Neural cell (in vitro differentiated cells): ENCODE data around the gene CHST13. TPM values are rescaled to one million over a fixed set of nuclear protein-coding genes. Genes with fewer than 3 reads are reported as not detected.

Experiments used
- H2AFZ ChIP-seq: fragments of 200-600, 300-800 bp; sonication (generic), shearing (Covaris generic); 2 replicates; pipeline ENCODE4 v1.6.0; 2014; ENCODE audit warnings: low read depth, mild to moderate bottlenecking, antibody characterized with exemption, low read length, moderate library complexity
- H3F3A ChIP-seq: fragments of 200-600 bp; shearing (Covaris generic); 2 replicates; pipeline ENCODE4 v1.6.1; 2016; ENCODE audit warnings: mild to moderate bottlenecking, moderate library complexity, mixed read lengths, antibody characterized with exemption, low read length; ENCODE audit not compliant: insufficient read depth, poor library complexity, severe bottlenecking
- H3K27ac ChIP-seq: fragments of 200-600, 300-800 bp; sonication (generic), shearing (Covaris generic); 2 replicates; pipeline ENCODE4 v1.5.1; 2014; ENCODE audit warnings: mild to moderate bottlenecking, low read length, moderate library complexity
- H3K27me3 ChIP-seq: fragments of 300-800, 200-600 bp; sonication (generic), shearing (Covaris generic); 2 replicates; pipeline ENCODE4 v1.6.0; 2014; ENCODE audit warnings: mild to moderate bottlenecking, low read depth, low read length, moderate library complexity; ENCODE audit not compliant: insufficient read depth
- H3K36me3 ChIP-seq: fragments of 300-800, 200-600 bp; sonication (generic), shearing (Covaris generic); 2 replicates; pipeline ENCODE4 v1.5.1; 2014; ENCODE audit warnings: mild to moderate bottlenecking, antibody characterized with exemption, low read length, moderate library complexity; ENCODE audit not compliant: insufficient read depth
- H3K4me2 ChIP-seq: fragments of 300-800, 200-600 bp; sonication (generic), shearing (Covaris generic); 2 replicates; pipeline ENCODE4 v1.6.0; 2014; ENCODE audit warnings: mild to moderate bottlenecking, low read length
- H3K4me3 ChIP-seq: fragments of 300-800, 200-600 bp; sonication (generic), shearing (Covaris generic); 2 replicates; pipeline ENCODE4 v1.5.1; 2014; ENCODE audit warnings: mild to moderate bottlenecking, low read length, moderate library complexity
- H3K79me2 ChIP-seq: fragments of 200-600 bp; shearing (Covaris generic); replicated peaks from 2 replicates; pipeline ENCODE4 v1.6.0; 2014; ENCODE audit warnings: mild to moderate bottlenecking, low read length, moderate library complexity; ENCODE audit not compliant: insufficient read depth
- H3K9ac ChIP-seq: fragments of 300-800, 200-600 bp; sonication (generic), shearing (Covaris generic); 2 replicates; pipeline ENCODE4 v1.6.1; 2016; ENCODE audit warnings: mild to moderate bottlenecking, low read length, mixed read lengths
- H3K9me2 ChIP-seq: fragments of 200-600 bp; shearing (Covaris generic); 2 replicates; pipeline ENCODE4 v1.6.1; 2016; ENCODE audit warnings: mild to moderate bottlenecking, low read length, mixed read lengths; ENCODE audit not compliant: insufficient read depth
- H3K9me3 ChIP-seq: fragments of 200-600, 300-800 bp; sonication (generic), shearing (Covaris generic); 2 replicates; pipeline ENCODE4 v1.6.1; 2016; ENCODE audit warnings: mild to moderate bottlenecking, mixed run types, low read length, moderate library complexity, mixed read lengths
- H4K20me1 ChIP-seq: fragments of 200-600 bp; shearing (Covaris generic); 2 replicates; pipeline ENCODE4 v1.6.1; 2016; ENCODE audit warnings: mild to moderate bottlenecking, mixed run types; ENCODE audit not compliant: insufficient read depth
- EP300 ChIP-seq: fragments of 450-650 bp; conservative IDR thresholded peaks from 2 replicates; pipeline ENCODE4 v1.6.1; 2014; ENCODE audit warnings: antibody characterized with exemption, mild to moderate bottlenecking, moderate library complexity; ENCODE audit not compliant: poor library complexity, severe bottlenecking
- EZH2 ChIP-seq: fragments of 200-600, 300-800 bp; shearing (Covaris generic), sonication (generic); IDR thresholded peaks from 2 replicates; pipeline ENCODE4 v1.6.1; 2014; ENCODE audit warnings: antibody characterized with exemption, low read length, borderline replicate concordance, mild to moderate bottlenecking; ENCODE audit not compliant: insufficient read depth, poor library complexity, severe bottlenecking
- MXI1 ChIP-seq: fragments of 450-650 bp; conservative IDR thresholded peaks from 2 replicates; pipeline ENCODE4 v1.6.1; 2014; ENCODE audit warnings: antibody characterized with exemption, mild to moderate bottlenecking; ENCODE audit not compliant: poor library complexity, severe bottlenecking
- POLR2AphosphoS5 ChIP-seq: IDR thresholded peaks from 2 replicates; pipeline ENCODE4 v1.6.1; 2012
- RAD21 ChIP-seq: fragments of 450-650 bp; conservative IDR thresholded peaks from 2 replicates; pipeline ENCODE4 v1.6.1; 2014; ENCODE audit warnings: antibody characterized with exemption, mild to moderate bottlenecking, moderate library complexity
- SMC3 ChIP-seq: fragments of 450-650 bp; conservative IDR thresholded peaks from 2 replicates; pipeline ENCODE4 v1.6.1; 2014; ENCODE audit warnings: antibody characterized with exemption, mild to moderate bottlenecking, moderate library complexity; ENCODE audit not compliant: poor library complexity
- TAF1 ChIP-seq: IDR thresholded peaks from 2 replicates; pipeline ENCODE4 v1.6.1; 2012; ENCODE audit warnings: low read depth
- polyA plus RNA-seq: library from polyadenylated mRNA; depleted of rRNA; stranded (reverse); fragments of >200 nt; gene quantifications from 2 replicates; pipeline ENCODE4 v1.2.3, GENCODE V29; 2014
- TF ChIP-seq, protein P1 (sequence below): IDR thresholded peaks from 2 replicates; pipeline ENCODE4 v1.6.1; 2012; ENCODE audit warnings: borderline replicate concordance
- TF ChIP-seq, protein P2 (sequence below): fragments of 450-650 bp; IDR thresholded peaks from 2 replicates; pipeline ENCODE4 v1.5.1; 2014; ENCODE audit warnings: antibody characterized with exemption, mild to moderate bottlenecking, moderate library complexity; ENCODE audit not compliant: poor library complexity, severe bottlenecking

Gene CHST13
- polyA plus RNA-seq, 1 donor from 2014 or later: not detected

DNA sequence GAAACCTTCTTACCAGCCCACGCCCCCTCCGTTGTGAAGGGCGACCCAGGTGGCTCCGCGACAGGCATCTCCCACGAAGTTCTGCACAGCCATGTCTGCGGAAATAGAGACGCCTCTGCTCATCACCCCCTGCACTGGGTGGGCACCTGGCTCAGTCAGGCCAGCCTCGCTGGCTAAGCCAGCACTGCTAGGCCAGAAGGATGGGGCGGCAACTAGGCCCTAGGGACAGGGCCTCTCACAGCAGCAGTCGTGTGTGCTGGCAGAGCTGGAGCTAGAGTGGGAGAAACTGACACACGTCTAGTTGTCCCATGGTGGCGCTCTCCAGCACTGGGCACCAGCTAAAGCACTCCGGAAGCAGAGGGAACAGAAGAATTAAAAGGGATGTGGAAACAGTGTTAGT is 35.8 kb upstream of the CHST13 start:
- H3K9me2 ChIP-seq: no peaks in the 10 kb centered on the region
- no peak overlapping the region for H3K4me3 ChIP-seq
- H3K79me2 ChIP-seq: no peaks in the 10 kb centered on the region
- no peaks in the 10 kb centered on the region for H3K27me3 ChIP-seq
- no peak overlapping the region for H3K4me2 ChIP-seq
- no peak overlapping the region for H3K27ac ChIP-seq
- H2AFZ ChIP-seq: no peak overlapping the region
- no peaks in the 10 kb centered on the region for H3K9me3 ChIP-seq
- no peaks in the 10 kb centered on the region for H4K20me1 ChIP-seq
- TF ChIP-seq EP300: no peak
- TF ChIP-seq TAF1: no peak
- no peak for TF ChIP-seq MXI1
- no peak for TF ChIP-seq POLR2AphosphoS5
- TF ChIP-seq, protein P1, sequence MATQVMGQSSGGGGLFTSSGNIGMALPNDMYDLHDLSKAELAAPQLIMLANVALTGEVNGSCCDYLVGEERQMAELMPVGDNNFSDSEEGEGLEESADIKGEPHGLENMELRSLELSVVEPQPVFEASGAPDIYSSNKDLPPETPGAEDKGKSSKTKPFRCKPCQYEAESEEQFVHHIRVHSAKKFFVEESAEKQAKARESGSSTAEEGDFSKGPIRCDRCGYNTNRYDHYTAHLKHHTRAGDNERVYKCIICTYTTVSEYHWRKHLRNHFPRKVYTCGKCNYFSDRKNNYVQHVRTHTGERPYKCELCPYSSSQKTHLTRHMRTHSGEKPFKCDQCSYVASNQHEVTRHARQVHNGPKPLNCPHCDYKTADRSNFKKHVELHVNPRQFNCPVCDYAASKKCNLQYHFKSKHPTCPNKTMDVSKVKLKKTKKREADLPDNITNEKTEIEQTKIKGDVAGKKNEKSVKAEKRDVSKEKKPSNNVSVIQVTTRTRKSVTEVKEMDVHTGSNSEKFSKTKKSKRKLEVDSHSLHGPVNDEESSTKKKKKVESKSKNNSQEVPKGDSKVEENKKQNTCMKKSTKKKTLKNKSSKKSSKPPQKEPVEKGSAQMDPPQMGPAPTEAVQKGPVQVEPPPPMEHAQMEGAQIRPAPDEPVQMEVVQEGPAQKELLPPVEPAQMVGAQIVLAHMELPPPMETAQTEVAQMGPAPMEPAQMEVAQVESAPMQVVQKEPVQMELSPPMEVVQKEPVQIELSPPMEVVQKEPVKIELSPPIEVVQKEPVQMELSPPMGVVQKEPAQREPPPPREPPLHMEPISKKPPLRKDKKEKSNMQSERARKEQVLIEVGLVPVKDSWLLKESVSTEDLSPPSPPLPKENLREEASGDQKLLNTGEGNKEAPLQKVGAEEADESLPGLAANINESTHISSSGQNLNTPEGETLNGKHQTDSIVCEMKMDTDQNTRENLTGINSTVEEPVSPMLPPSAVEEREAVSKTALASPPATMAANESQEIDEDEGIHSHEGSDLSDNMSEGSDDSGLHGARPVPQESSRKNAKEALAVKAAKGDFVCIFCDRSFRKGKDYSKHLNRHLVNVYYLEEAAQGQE: no peak
- no peak for TF ChIP-seq RAD21
- TF ChIP-seq EZH2: no peak
- H3K9ac ChIP-seq: no peak overlapping the region
- no peaks in the 10 kb centered on the region for H3K36me3 ChIP-seq
- no peaks in the 10 kb centered on the region for H3F3A ChIP-seq

- Histone ChIP-seq H3K79me2 (no peaks in the 10 kb centered on the region), H3K27ac (no peak overlapping the region), H3K4me3 (no peak overlapping the region), H3K9me3 (no peaks in the 10 kb centered on the region), H3K4me2 (no peak overlapping the region), H3K9ac (no peak overlapping the region), H2AFZ (no peak overlapping the region), H3K36me3 (no peaks in the 10 kb centered on the region), H4K20me1 (no peaks in the 10 kb centered on the region), H3K27me3 (no peaks in the 10 kb centered on the region), H3F3A (no peaks in the 10 kb centered on the region), H3K9me2 (no peaks in the 10 kb centered on the region)
- TF ChIP-seq SMC3: no peak
- TF ChIP-seq EZH2: no peak
- TF ChIP-seq EP300: no peak
- TF ChIP-seq MXI1: no peak
- TF ChIP-seq TAF1: no peak
- TF ChIP-seq RAD21: no peak
Observed at GRCh38 chr3:126488886-126489569, 34.9 kb upstream of the CHST13 start.

- Histone ChIP-seq H3K4me2 (no peak overlapping the region), H3K9me2 (no peaks in the 10 kb centered on the region), H3K9me3 (no peaks in the 10 kb centered on the region), H3K4me3 (no peak overlapping the region), H3K9ac (no peak overlapping the region), H3K79me2 (no peaks in the 10 kb centered on the region), H3K27me3 (no peaks in the 10 kb centered on the region), H3K36me3 (no peaks in the 10 kb centered on the region), H4K20me1 (no peaks in the 10 kb centered on the region), H2AFZ (no peak overlapping the region), H3K27ac (no peak overlapping the region), H3F3A (no peaks in the 10 kb centered on the region)
- TF ChIP-seq, protein P1: no peak
- TF ChIP-seq POLR2AphosphoS5: no peak
- no peak for TF ChIP-seq EZH2
- TF ChIP-seq EP300: no peak
- TF ChIP-seq RAD21: no peak
- no peak for TF ChIP-seq MXI1
- no peak for TF ChIP-seq SMC3
- TF ChIP-seq, protein P2, sequence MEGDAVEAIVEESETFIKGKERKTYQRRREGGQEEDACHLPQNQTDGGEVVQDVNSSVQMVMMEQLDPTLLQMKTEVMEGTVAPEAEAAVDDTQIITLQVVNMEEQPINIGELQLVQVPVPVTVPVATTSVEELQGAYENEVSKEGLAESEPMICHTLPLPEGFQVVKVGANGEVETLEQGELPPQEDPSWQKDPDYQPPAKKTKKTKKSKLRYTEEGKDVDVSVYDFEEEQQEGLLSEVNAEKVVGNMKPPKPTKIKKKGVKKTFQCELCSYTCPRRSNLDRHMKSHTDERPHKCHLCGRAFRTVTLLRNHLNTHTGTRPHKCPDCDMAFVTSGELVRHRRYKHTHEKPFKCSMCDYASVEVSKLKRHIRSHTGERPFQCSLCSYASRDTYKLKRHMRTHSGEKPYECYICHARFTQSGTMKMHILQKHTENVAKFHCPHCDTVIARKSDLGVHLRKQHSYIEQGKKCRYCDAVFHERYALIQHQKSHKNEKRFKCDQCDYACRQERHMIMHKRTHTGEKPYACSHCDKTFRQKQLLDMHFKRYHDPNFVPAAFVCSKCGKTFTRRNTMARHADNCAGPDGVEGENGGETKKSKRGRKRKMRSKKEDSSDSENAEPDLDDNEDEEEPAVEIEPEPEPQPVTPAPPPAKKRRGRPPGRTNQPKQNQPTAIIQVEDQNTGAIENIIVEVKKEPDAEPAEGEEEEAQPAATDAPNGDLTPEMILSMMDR: no peak
- TF ChIP-seq TAF1: no peak
Observed at GRCh38 chr3:126490619-126491018, 33.3 kb upstream of the CHST13 start.
